ENCODE data around the gene PMEPA1. TPM values are rescaled to one million over a fixed set of nuclear protein-coding genes. Genes with fewer than 3 reads are reported as not detected.
A peak's percentile ranks its signal among the peaks of the same experiment; 100 is the strongest.

PMEPA1 gene
- total RNA-seq, 1 experiment from 2014 or later = 1.9 TPM

DNA sequence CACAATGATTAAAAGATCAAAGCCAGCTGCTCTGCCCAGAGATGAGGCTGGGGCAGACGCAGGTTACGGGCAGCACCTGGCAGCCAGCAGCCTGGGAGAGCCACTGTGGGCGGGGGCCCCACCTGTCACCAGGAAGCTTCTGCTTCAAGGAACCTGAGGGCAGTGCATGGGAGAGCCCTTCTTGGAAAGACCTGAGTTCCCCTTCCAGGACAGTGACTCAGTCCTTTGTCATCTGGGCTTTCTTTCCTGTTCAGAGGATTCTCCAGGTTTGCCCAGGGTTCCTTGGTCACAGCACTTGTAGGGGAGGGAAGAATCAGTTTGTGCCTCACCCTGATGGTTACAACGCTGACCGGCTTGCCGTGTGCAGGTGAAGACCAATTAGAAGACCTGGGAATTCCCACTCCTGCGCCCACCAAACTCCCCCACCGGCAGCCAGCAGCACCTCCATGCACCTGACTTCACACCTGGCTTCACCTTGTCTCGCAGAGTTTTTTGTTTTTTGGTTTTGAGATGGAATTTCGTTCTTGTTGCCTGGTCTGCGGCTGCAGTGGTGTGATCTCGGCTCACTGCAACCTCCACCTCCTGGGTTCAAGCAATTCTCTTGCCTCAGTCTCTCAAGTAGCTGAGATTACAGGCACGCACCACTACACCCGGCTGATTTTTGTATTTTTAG is 91.6 kb downstream of the PMEPA1 start:
- DNase-seq = no peak
- H3K4me2 ChIP-seq (ENCODE audit: low read depth, low read length, poor library complexity, severe bottlenecking) = peak overlapping the region; percentile 74
- no peaks in the 10 kb centered on the region for H3K9me2 ChIP-seq (replicated peaks; ENCODE audit: insufficient read depth, low read length)

DNA sequence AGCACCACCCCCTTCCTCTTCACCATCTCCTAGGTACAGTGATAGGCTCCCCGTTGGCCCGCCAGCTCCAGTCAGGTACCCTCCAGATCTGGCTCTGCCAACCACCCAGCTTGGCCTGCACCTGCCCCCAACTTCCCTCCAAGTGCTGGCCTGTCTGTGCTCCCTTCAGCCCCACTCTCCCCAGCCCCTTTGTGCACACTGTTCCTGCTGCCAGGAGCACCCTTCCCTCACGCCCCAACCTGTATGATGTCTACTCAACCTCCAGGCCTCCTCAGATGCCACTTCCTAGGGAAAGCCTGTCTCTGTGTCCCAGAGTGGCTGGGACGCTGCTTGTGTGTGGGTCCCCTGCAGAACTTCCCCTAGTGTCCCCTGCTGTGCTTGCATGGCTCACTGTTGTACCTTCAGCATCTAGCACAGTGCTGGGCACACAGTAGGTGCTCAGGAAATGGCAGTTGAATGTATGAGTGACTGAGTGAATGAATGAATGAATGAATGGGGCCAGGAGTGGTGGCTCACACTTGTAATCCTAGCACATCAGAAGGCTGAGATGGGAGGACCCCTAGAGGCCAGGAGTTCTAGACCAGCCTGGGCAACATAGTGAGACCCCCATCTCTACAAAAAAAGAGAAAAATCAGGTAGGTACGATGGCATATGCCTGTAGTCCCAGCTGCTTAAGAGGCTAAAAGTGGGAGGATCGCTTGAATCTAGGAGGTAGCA is 92.6 kb downstream of the PMEPA1 start:
- no peak overlapping the region for H3K4me3 ChIP-seq (ENCODE audit: low read length)
- H3K4me1 ChIP-seq (ENCODE audit: low read length) = peaks cover 51% of the 10 kb centered on the region
- no peak overlapping the region for H2AFZ ChIP-seq (ENCODE audit: low read length)
- no peaks in the 10 kb centered on the region for H3K9me3 ChIP-seq (ENCODE audit: low read length)
- no peaks in the 10 kb centered on the region for H3K9me2 ChIP-seq (replicated peaks; ENCODE audit: insufficient read depth, low read length)
- H4K20me1 ChIP-seq (ENCODE audit: insufficient read depth, low read depth, low read length) = no peaks in the 10 kb centered on the region
- H3K9ac ChIP-seq (ENCODE audit: low read length) = no peak overlapping the region
- no peak overlapping the region for H3K27ac ChIP-seq (ENCODE audit: low read length)
- no peaks in the 10 kb centered on the region for H3K79me2 ChIP-seq (ENCODE audit: low read length)
- DNase-seq = no peak
- peaks cover 3% of the 10 kb centered on the region; the same call in 1 of the 2 replicates for H3K27me3 ChIP-seq (ENCODE audit: low read length)
- H3K4me2 ChIP-seq (ENCODE audit: low read depth, low read length, poor library complexity, severe bottlenecking) = no peak overlapping the region
- no peaks in the 10 kb centered on the region for H3K36me3 ChIP-seq (ENCODE audit: insufficient read depth, low read length)

More for the DNA sequence above, 91.6 kb downstream of the PMEPA1 start:
- Histone ChIP-seq H2AFZ (ENCODE audit: low read length) (no peak overlapping the region), H3K9me3 (ENCODE audit: low read length) (no peaks in the 10 kb centered on the region), H3K4me3 (ENCODE audit: low read length) (peak overlapping the region; percentile 54; the same call in 1 of the 2 replicates), H3K36me3 (ENCODE audit: insufficient read depth, low read length) (no peaks in the 10 kb centered on the region), H4K20me1 (ENCODE audit: insufficient read depth, low read depth, low read length) (no peaks in the 10 kb centered on the region), H3K27me3 (ENCODE audit: low read length) (peaks cover 3% of the 10 kb centered on the region; the same call in 1 of the 2 replicates), H3K4me1 (ENCODE audit: low read length) (peaks cover 49% of the 10 kb centered on the region), H3K27ac (ENCODE audit: low read length) (no peak overlapping the region), H3K79me2 (ENCODE audit: low read length) (no peaks in the 10 kb centered on the region), H3K9ac (ENCODE audit: low read length) (peak overlapping the region; percentile 43; the same call in 1 of the 2 replicates)

- Histone ChIP-seq H3K9ac (ENCODE audit: low read length) (no peak overlapping the region), H3K4me1 (ENCODE audit: low read length) (peaks cover 46% of the 10 kb centered on the region), H3K4me3 (ENCODE audit: low read length) (no peak overlapping the region)
Measured at GRCh38 chr20:57616143-57616951, 93.5 kb downstream of the PMEPA1 start.

GRCh38 chr20:57615445-57615811 is 94.4 kb downstream of the PMEPA1 start:
- Histone ChIP-seq H2AFZ (ENCODE audit: low read length) (no peak overlapping the region), H3K27ac (ENCODE audit: low read length) (no peak overlapping the region), H3K9me3 (ENCODE audit: low read length) (no peaks in the 10 kb centered on the region), H3K27me3 (ENCODE audit: low read length) (peaks cover 3% of the 10 kb centered on the region; the same call in 1 of the 2 replicates), H3K4me1 (ENCODE audit: low read length) (peaks cover 37% of the 10 kb centered on the region), H3K9me2 (replicated peaks; ENCODE audit: insufficient read depth, low read length) (no peaks in the 10 kb centered on the region), H3K36me3 (ENCODE audit: insufficient read depth, low read length) (no peaks in the 10 kb centered on the region), H3K4me2 (ENCODE audit: low read depth, low read length, poor library complexity, severe bottlenecking) (no peak overlapping the region), H4K20me1 (ENCODE audit: insufficient read depth, low read depth, low read length) (no peaks in the 10 kb centered on the region), H3K9ac (ENCODE audit: low read length) (no peak overlapping the region), H3K79me2 (ENCODE audit: low read length) (no peaks in the 10 kb centered on the region), H3K4me3 (ENCODE audit: low read length) (no peak overlapping the region)
- no peak for DNase-seq

More at GRCh38 chr20:57616143-57616951, 93.5 kb downstream of the PMEPA1 start:
- H3K79me2 ChIP-seq (ENCODE audit: low read length) = no peaks in the 10 kb centered on the region
- H3K27me3 ChIP-seq (ENCODE audit: low read length) = peaks cover 3% of the 10 kb centered on the region; the same call in 1 of the 2 replicates
- no peak overlapping the region for H3K4me2 ChIP-seq (ENCODE audit: low read depth, low read length, poor library complexity, severe bottlenecking)
- no peaks in the 10 kb centered on the region for H3K36me3 ChIP-seq (ENCODE audit: insufficient read depth, low read length)
- H3K27ac ChIP-seq (ENCODE audit: low read length) = no peak overlapping the region
- H3K9me2 ChIP-seq (replicated peaks; ENCODE audit: insufficient read depth, low read length) = no peaks in the 10 kb centered on the region
- no peak for DNase-seq
- H4K20me1 ChIP-seq (ENCODE audit: insufficient read depth, low read depth, low read length) = no peaks in the 10 kb centered on the region
- H2AFZ ChIP-seq (ENCODE audit: low read length) = no peak overlapping the region
- no peaks in the 10 kb centered on the region for H3K9me3 ChIP-seq (ENCODE audit: low read length)

DNA sequence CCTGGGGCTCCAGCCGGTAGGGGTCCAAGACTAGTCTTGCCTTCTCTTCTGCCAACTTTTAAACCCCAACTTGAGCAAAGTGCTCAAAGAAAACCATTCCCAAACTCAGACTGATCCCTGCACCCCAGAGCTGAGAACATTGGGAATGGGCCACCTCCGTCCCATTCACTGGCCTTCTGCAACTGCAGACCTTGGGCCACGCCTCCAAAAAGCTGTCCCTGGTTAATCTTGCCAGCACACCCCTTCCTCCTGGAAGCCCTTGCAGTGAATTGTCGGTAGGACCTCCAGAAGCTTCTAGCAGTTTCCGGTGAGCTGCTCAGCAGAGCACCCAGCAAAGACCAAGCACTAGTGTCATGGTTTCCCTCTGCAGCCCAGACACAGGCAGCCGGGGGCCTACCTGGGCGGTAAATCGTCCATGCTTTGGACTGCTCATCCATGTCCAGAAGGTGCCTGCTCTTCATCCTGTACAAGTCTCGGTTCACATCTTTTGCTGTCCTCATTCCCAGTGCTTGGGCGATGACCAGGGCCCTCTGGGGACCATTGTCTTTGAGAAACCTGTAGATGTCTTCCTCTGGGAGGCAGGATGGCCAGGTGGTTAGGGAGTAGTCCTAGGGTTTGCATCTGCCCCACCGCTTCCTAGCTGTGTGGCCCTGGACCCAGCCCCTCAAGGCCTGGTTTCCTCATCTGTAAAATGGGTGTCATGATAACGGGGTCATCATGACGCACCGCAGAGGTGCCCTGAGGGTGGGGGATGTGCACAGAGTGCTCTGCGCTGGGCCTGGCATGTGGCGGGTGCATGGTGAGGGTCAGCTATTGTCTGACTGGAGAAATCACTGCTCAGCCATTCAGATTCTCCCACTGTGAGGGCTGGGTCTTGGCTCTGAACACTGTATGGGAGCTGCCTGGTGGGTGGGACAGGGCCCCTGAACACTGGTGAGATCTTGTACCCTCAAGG is 95.0 kb downstream of the PMEPA1 start:
- no peak overlapping the region for H3K4me2 ChIP-seq (ENCODE audit: low read depth, low read length, poor library complexity, severe bottlenecking)
- H3K36me3 ChIP-seq (ENCODE audit: insufficient read depth, low read length) = no peaks in the 10 kb centered on the region
- H3K27me3 ChIP-seq (ENCODE audit: low read length) = peaks cover 3% of the 10 kb centered on the region; the same call in 1 of the 2 replicates
- H3K4me3 ChIP-seq (ENCODE audit: low read length) = no peak overlapping the region
- no peaks in the 10 kb centered on the region for H3K79me2 ChIP-seq (ENCODE audit: low read length)
- no peak overlapping the region for H3K27ac ChIP-seq (ENCODE audit: low read length)
- H3K9me3 ChIP-seq (ENCODE audit: low read length) = no peaks in the 10 kb centered on the region
- DNase-seq = no peak
- H3K9me2 ChIP-seq (replicated peaks; ENCODE audit: insufficient read depth, low read length) = no peaks in the 10 kb centered on the region
- peaks cover 30% of the 10 kb centered on the region for H3K4me1 ChIP-seq (ENCODE audit: low read length)
- no peak overlapping the region for H3K9ac ChIP-seq (ENCODE audit: low read length)
- H4K20me1 ChIP-seq (ENCODE audit: insufficient read depth, low read depth, low read length) = no peaks in the 10 kb centered on the region
- no peak overlapping the region for H2AFZ ChIP-seq (ENCODE audit: low read length)

GRCh38 chr20:57613481-57613921 is 96.3 kb downstream of the PMEPA1 start:
- Histone ChIP-seq H3K4me1 (ENCODE audit: low read length) (peaks cover 21% of the 10 kb centered on the region), H3K9ac (ENCODE audit: low read length) (no peak overlapping the region), H4K20me1 (ENCODE audit: insufficient read depth, low read depth, low read length) (no peaks in the 10 kb centered on the region), H3K9me3 (ENCODE audit: low read length) (no peaks in the 10 kb centered on the region), H3K79me2 (ENCODE audit: low read length) (no peaks in the 10 kb centered on the region), H3K27me3 (ENCODE audit: low read length) (no peaks in the 10 kb centered on the region; the same call in 1 of the 2 replicates), H3K9me2 (replicated peaks; ENCODE audit: insufficient read depth, low read length) (no peaks in the 10 kb centered on the region), H3K4me2 (ENCODE audit: low read depth, low read length, poor library complexity, severe bottlenecking) (peak overlapping the region; percentile 38), H3K4me3 (ENCODE audit: low read length) (peak overlapping the region; percentile 9; the same call in 1 of the 2 replicates), H3K27ac (ENCODE audit: low read length) (no peak overlapping the region), H2AFZ (ENCODE audit: low read length) (no peak overlapping the region), H3K36me3 (ENCODE audit: insufficient read depth, low read length) (no peaks in the 10 kb centered on the region)
- no peak for DNase-seq

DNA sequence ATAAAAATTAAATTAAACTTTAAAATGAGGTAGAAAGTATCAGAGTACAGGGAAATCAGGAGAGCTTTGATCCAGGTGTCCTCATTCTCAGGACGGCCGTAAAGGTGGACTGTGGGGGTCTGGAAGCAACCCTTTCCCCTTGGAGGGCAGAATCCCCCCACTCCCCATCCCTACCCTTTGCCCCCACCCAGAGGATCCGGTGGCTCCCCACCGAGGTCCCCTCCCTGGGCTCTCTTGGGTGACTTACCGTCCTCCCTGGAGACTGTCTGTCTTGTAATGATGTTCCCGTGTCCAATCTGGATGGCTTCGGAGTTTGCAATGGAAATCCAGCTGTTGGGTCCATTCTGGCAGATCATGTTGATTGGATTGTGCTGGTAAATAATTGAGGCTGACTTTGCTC is 96.9 kb downstream of the PMEPA1 start:
- H3K27me3 ChIP-seq (ENCODE audit: low read length) = no peaks in the 10 kb centered on the region
- no peak overlapping the region for H2AFZ ChIP-seq (ENCODE audit: low read length)
- H3K36me3 ChIP-seq (ENCODE audit: insufficient read depth, low read length) = no peaks in the 10 kb centered on the region
- H3K4me3 ChIP-seq (ENCODE audit: low read length) = no peak overlapping the region
- H3K4me1 ChIP-seq (ENCODE audit: low read length) = peaks cover 16% of the 10 kb centered on the region
- H3K9ac ChIP-seq (ENCODE audit: low read length) = no peak overlapping the region
- H3K79me2 ChIP-seq (ENCODE audit: low read length) = no peaks in the 10 kb centered on the region
- no peak overlapping the region for H3K4me2 ChIP-seq (ENCODE audit: low read depth, low read length, poor library complexity, severe bottlenecking)
- H3K9me2 ChIP-seq (replicated peaks; ENCODE audit: insufficient read depth, low read length) = no peaks in the 10 kb centered on the region
- H4K20me1 ChIP-seq (ENCODE audit: insufficient read depth, low read depth, low read length) = no peaks in the 10 kb centered on the region
- no peak for DNase-seq
- no peaks in the 10 kb centered on the region for H3K9me3 ChIP-seq (ENCODE audit: low read length)
- no peak overlapping the region for H3K27ac ChIP-seq (ENCODE audit: low read length)
